GM19395 (cell line): ENCODE results near the gene MAGEF1.

Source experiments
- ATAC-seq: cut with Tn5 transposase; IDR thresholded peaks from one replicate; pipeline ENCODE4 v1.9.1; 2021; ENCODE audit warnings: mild to moderate bottlenecking, moderate library complexity; ENCODE audit not compliant: unreplicated experiment

The MAGEF1 gene

DNA sequence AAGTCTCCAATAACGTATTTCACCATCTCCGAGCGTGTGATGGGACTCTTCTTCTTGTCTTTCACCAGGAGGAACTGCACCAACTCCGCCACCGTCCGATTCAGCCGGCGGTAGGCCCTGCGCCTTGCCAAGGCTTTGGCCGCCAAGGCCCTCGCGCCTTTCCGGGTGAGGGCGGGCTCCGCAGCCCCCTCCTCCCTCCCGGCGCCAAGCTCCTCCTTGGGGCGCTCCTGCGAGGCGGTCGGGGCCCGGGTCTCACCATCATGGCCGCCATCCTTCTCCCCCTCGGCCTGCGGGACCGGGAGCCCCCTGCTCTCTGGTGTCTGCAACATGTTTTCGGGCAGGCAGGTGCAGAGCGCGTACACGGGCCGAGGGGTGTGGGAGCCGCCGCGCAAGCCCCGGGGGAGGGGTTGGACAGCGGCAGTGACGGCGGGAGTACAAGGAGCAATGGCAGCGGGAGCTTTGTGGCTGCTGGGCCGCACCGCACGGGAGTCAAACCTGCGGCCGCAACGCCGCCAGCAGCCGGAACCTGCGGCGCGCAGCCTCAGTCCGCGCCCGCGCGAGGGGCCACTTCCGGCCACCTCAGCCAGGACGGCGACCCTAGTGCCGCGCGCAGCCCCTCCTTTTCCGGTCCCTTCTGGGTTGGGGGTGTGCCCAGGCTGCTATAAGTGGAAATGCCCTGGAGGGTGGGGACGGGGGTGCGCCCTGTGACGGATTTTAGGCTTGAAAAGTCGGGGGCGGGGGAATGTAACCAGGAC, at the start of gene MAGEF1:
MAGEF1 (minus strand) TSS at position 572 of the 755 bp plus-strand sequence; CDS start at position 329, 243 bp downstream.
- peak; percentile 85 for ATAC-seq

- ATAC-seq, result no peak
Observed at GRCh38 chr3:184761075-184761841, 49.4 kb upstream of the MAGEF1 start.

DNA sequence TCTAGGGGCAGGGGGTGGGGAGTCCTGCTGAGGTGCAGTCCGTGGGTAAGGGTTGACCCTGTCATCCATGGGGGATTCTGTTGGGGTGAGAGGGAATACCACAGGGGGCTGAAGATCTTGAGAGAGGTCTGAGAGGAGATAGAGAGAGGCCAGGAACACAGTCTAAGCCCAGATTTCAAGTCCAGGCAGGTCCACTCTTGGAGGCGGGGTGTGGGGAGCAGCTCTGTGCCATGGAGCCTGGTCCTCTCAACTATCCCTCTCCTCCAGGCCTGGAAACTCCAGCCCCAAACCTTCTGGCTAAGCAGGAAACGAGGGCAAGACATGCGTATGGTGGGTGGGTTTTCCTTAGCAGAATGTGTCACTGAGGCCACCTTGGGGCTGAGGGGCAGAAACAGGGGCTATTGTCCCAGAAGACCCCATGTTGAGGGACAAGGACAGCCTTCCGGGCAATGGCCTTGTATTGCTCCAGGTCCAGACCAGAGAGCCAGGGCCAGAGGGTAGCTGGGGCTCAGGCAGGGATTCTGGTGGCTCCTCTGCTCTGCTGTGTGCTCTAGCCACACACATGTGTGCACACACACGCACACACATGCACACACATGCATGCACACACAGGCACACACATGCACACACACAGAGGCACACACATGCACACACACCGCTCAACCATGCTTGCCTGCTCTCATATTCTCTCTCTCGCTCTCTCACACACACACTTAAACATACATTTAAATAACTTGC, 48.6 kb upstream of the MAGEF1 start:
- no peak for ATAC-seq

DNA sequence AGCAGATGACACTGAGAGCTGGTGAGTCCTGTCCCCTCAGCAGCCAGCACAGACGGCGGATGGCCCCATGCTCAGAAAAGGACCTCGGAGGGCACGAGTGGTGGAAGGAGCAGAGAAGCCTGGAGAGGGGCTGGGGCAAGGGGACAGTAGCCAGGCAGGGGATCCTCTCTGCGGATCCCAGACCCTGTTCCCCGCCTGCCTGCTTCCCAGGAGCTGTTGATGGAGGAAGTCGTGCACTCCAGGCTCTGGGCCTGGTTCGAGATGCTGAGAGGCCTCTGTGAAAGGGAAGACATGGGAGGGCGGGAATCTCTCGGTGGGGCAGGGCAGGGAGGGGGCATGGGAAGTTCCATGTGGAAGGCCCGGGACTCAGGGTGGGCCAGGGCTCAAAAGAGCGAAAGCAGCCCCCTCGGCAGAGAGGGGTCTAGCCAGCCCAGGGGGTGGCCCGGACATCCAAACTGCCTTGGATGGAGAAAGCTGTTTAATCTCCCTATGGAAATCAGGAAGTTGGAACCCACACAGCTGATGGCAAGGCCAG, 47.9 kb upstream of the MAGEF1 start:
- no peak for ATAC-seq

GRCh38 chr3:184758056-184758455, 46.2 kb upstream of the MAGEF1 start:
- ATAC-seq, result no peak

DNA sequence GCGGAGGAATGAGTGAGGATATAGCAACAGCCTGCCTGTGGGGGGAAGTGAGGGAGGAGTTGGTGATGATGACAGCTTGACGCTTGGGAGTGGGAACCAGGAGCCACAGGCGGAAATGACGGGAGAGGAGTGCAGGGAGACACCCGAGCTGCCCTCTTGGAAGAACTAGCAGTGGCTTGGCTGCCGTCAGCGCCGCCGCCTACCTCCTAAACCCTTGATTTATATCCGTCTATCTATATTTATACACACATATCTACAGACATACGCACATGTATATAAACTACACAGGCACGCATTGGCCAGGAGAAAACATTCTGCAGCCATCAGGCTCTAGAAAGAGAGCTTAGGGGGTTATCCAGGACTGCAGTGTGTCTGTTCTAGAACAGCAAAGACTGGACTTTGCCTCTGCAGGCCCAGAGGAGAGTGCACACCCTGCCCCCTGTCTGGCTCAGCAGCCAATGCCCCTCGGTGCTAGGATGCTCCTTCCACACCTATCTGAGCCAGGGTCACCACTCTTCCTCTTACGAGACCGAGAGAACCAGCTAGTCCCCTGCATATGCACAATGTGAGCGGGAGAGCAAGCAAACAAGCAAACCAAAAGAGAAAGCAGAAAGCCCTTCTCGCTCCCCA, 45.3 kb upstream of the MAGEF1 start:
- no peak for ATAC-seq

DNA sequence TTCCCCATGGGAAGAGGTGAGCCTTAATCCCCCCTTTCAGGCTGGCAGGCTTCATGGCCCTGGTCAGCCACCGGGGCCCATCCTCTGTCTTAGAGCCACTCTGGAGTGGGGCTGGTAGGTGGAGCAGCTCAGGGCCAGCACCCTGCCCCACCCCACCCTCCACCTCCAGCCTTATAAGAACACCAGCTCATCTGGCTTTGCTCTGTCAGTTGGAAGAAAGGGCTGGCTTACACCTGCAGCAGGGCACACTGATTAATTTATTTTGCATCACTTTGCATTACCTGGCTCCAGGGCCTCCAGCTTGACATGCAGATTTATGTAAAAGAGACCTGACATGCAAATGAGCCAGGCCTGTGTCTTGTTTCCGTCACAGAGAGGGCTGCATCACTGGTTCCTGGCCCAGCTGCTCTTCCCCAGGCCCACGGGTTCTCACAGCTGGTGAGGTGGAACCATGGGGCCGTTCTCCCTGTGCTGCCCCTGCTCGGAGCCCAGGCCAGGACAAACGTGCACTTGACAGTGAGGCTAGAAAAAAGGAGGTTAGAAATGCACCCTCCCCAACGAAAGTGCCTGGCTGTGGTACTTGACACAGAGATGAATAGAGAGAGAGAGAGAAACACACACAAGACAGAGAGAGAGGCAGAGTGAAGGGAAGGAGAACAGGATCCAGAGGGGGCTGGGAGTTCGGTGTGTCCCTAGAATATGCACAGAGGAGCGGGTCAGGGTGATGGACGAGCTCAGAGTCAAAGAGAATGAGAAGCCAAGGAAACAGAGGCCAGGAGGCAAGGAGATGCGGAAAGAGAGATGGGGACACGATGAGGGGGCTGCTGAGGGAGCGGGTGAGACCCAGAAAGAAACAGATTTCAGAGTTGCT, 44.5 kb upstream of the MAGEF1 start:
- no peak for ATAC-seq

GRCh38 chr3:184755315-184755731, 43.5 kb upstream of the MAGEF1 start:
- ATAC-seq, result no peak

DNA sequence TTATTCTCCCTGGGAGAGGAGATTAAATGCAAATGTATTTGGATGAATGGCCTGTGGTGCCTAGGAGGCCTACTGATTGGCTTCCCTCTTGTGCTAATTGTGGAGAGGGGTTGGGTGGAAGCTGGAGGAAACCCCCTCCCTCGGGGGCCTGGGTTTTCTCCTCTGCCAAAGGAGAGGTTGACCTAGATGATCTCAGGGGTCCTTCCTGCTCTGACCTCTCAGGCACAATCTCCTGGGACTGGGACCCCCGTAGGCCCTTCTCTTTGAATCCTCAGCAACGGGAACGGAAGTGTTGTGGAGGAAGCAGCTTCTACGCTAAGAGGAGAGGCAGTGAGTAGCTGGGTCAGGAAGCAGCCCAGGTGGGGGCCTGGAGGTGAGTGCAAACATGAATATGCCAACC, 40.5 kb upstream of the MAGEF1 start:
- no peak for ATAC-seq

DNA sequence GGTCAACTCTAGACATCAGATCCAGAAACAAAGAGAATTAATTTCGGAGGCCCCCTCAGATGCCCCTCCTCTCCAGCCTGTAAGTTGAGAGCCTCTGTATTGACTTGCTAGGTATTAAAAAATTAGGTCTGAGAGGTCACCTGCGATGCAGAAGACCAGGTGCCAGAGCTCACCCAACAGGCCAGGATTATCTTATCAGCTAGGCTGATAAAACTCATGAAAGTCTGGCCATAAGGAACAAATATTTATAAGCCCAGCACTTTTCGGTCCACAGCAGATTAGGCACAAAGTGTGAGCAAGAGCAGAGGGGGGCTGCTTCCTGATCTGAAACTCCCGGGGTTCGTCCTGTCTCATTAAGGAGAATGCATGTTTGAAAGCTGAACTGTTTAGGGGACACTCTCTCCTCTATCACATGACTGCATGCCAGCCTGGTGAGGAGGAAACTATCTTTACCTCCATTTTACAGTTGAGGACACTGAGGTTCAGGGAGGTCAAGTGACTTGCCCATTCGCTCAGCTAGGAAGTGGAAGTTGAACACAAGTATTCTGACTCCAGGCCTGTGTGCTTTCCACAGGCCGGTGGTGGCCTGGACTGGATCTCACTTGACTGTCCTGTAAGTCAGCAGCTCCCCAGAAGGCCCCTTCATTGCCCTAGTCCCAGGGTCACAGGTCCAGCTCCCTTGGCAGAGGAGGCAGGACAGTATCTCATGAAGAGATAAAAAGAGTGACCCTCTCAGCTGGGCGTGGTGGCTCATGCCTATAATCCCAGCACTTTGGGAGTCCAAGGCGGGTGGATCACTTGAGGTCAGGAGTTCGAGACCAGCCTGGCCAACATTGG, 39.6 kb upstream of the MAGEF1 start:
- ATAC-seq, result no peak

DNA sequence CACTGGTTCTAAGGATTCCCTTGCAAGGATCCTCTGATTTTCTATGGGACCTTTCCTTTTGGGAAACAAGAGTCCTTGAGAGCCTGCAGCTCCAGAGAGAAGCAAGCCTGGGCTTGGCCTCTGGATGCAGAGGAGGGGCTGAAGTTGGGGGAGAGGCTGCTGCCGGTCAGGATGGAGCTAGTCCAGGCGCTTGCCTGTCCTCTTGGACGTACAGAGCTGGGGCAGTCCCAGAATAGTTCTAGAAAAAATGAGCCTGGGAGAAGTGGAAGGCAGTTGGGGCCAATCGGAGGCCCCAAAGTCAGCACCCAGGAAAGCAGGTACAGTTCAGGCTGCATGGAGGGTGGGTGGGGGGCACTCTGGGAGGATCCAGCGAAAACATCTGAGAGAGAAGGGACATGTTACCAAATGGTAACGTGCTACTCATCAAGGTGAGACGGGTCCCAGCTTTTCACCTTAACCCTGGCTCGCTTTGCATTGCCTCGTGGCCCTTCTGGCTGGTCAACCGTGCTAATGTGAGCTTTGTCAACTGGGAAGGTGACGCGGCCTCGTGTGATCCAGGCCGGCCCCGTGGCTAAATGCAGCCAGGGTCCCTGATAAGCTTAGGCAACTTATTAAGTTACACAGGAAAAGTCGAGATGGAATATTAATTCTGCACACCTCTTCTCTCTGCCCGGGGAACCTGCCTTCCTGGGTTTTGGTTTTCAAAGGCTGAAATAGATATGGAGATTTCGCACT, 38.7 kb upstream of the MAGEF1 start:
- no peak for ATAC-seq

GRCh38 chr3:184749168-184749744, 37.4 kb upstream of the MAGEF1 start:
- no peak for ATAC-seq

DNA sequence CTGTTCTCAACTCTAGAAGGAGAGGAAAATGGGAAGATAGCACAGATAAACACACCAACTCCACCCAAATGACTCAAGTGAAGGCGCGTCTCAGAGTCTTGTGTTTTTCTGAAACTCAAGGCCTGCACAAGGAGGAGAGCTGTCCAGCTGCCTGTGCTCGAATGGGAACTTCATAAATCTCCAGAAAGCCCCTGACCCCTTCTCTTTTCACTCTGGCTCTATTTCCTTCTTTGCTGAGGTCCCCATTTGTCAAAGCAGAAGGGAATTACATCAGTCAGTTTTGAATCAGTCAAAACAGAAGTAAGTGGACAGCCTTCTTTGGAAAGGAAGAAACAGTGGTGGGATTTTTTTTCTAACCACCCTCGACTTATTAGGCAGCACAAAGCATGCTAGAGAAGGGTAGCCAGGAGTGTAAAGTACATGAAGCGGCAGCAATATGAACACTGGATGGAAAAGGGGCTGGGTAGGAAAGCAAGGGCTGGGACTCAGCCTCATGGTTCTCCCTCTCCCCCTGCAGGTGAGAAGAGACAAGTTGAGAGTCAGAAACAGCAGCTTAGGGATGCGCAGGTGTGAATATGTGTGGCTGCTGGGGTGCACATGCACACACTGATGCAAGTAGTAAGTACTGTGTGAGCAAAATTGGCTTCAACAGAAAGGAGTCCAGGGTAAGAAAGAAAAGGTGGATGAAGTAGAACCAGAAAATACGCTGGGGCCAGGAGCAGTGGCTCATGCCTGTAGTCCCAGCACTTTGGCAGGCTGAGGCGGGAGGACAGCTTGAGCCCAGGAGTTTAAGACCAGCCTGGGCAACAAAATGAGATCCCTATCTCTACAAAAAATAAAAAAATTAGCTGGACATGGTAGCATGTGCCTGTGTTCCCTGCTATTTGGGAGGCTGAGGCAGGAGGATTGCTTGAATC, 36.6 kb upstream of the MAGEF1 start:
- peak; percentile 57 for ATAC-seq

GRCh38 chr3:184746131-184747120, 34.6 kb upstream of the MAGEF1 start:
- ATAC-seq, result no peak

DNA sequence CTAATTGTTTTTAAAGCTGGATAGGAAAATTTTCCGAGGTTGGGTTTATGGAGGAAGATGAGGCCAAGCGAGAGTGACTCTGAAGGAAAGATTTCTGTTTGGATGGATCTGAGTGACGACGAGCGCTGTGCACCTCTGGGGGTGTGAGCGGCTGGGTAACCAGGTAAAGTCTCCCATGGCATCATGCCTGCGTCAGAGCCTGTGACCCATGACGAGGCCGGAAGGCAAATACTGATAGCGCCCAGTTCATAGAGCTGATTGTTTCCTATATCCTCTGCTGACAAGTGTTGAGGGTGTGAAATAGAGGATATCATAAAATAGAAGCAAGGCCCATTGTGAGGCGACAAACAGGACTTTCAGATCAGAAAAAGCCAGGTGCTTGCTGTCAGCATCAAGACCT, 33.7 kb upstream of the MAGEF1 start:
- ATAC-seq, result no peak

DNA sequence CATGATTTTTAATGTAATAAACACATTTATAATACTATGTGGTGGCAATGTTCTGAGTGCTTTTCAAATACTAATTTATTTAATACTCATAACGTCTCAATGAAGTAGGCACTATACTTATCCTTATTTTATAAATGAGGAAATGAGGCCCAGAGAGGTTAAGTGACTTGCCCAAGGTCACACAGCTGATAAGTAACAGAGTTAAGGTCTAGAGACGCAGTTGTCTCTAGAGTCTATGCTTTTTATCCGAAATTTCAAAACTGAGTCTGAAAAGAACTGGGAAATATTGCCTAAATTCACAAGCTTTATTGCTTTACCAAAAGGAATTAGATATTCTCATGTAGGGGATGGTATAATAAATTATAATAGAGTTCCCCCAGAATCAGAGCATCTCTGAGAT, 31.4 kb upstream of the MAGEF1 start:
- no peak for ATAC-seq
